ENCODE data around the gene FBN3.

Gene FBN3

GRCh38 chr19:8150178-8150865 is 930 bp upstream of the FBN3 start:
- TF ChIP-seq CTCF (conservative IDR thresholded peaks at IDR 0.05; ENCODE audit: low read depth) = no peak
- DNase-seq (ENCODE audit: low spot score) = no peak
- ChIA-PET POLR2A (ENCODE audit: low non-redundant PET) (no interaction called here), CTCF (interaction anchor here (1.4 kb wide), 1 partner anchor 8 kb away, joined by 4 read pairs; no protein-coding TSS in a partner anchor)
- H3K27ac ChIP-seq = no peak overlapping the region

- no peak overlapping the region for H3K27ac ChIP-seq
- POLR2A ChIA-PET (ENCODE audit: low non-redundant PET) = interaction anchor here (0.5 kb wide), 1 partner anchor 53 kb away, joined by 5 read pairs; no protein-coding TSS in a partner anchor
- no peak for TF ChIP-seq CTCF (conservative IDR thresholded peaks at IDR 0.05; ENCODE audit: low read depth)
- no peak for DNase-seq (ENCODE audit: low spot score)
- CTCF ChIA-PET = interaction anchor here (0.6 to 1.4 kb wide), 4 partner anchors 10 to 204 kb away, joined by 3 to 5 read pairs (median 4); no protein-coding TSS in a partner anchor
Measured at GRCh38 chr19:8148410-8149260, 757 bp downstream of the FBN3 start.

- ChIA-PET POLR2A (ENCODE audit: low non-redundant PET) (interaction anchor here (0.6 kb wide), 1 partner anchor 175 kb away, joined by 3 read pairs; no protein-coding TSS in a partner anchor), CTCF (interaction anchor here (0.7 to 0.8 kb wide), 2 partner anchors 11 to 87 kb away, joined by 3 to 5 read pairs; no protein-coding TSS in a partner anchor)
- TF ChIP-seq CTCF (conservative IDR thresholded peaks at IDR 0.05; ENCODE audit: low read depth) = no peak
- H3K27ac ChIP-seq = no peak overlapping the region
- no peak for DNase-seq (ENCODE audit: low spot score)
Measured at GRCh38 chr19:8148088-8148409, 1.3 kb downstream of the FBN3 start.

GRCh38 chr19:8147582-8147978 is 1.8 kb downstream of the FBN3 start:
- no peak overlapping the region for H3K27ac ChIP-seq
- ChIA-PET CTCF (interaction anchor here (0.8 kb wide), 1 partner anchor 11 kb away, joined by 3 read pairs; no protein-coding TSS in a partner anchor), POLR2A (ENCODE audit: low non-redundant PET) (interaction anchor here (0.6 kb wide), 1 partner anchor 175 kb away, joined by 3 read pairs; no protein-coding TSS in a partner anchor)
- DNase-seq (ENCODE audit: low spot score) = no peak
- no peak for TF ChIP-seq CTCF (conservative IDR thresholded peaks at IDR 0.05; ENCODE audit: low read depth)

- DNase-seq (ENCODE audit: low spot score) = no peak
- ChIA-PET CTCF (no interaction called here), POLR2A (ENCODE audit: low non-redundant PET) (interaction anchor here (0.6 kb wide), 1 partner anchor 174 kb away, joined by 3 read pairs; no protein-coding TSS in a partner anchor)
- H3K27ac ChIP-seq = no peak overlapping the region
- no peak for TF ChIP-seq CTCF (conservative IDR thresholded peaks at IDR 0.05; ENCODE audit: low read depth)
Measured at GRCh38 chr19:8146877-8147581, 2.4 kb downstream of the FBN3 start.
